ENCODE data around the gene MAT1A.

Gene MAT1A

GRCh38 chr10:80289451-80290287 is at the start of gene MAT1A:
MAT1A (minus strand) TSS chr10:80289658; CDS start chr10:80289423, 235 bp downstream.
- POLR2A ChIA-PET: no interaction called here
- H3K4me1 ChIP-seq (ENCODE audit: control insufficient read depth, insufficient read depth, low read length): no peaks in the 10 kb centered on the region
- H3K4me3 ChIP-seq (ENCODE audit: low read depth, low read length): no peak within 1 kb of the TSS
- H3K27ac ChIP-seq (ENCODE audit: extremely low read depth, low read depth, low read length): no peak within 1 kb of the TSS; the same call in 1 of the 2 replicates
- H3K36me3 ChIP-seq (ENCODE audit: control insufficient read depth in 2 of 2, insufficient read depth in 1 of 2, low read length in 2 of 2): no peaks in the 10 kb centered on the region
- CTCF ChIA-PET: interaction anchor here (0.7 to 1.1 kb wide), 4 partner anchors 9 to 146 kb away, joined by 3 to 4 read pairs (median 4); no protein-coding TSS in a partner anchor
- no peaks in the 10 kb centered on the region for H3K9me3 ChIP-seq (ENCODE audit: control insufficient read depth, insufficient read depth, low read depth, low read length)
- TF ChIP-seq ZNF510 (tag by site-specific recombination; IDR thresholded peaks at IDR 0.05; ENCODE audit: insufficient replicate concordance): no peak
- TF ChIP-seq KLF10 (tag by site-specific recombination; IDR thresholded peaks at IDR 0.05): no peak
- 0 out of 2 replicates have a peak, but pooled peaks have one; percentile 30 for TF ChIP-seq TRIM28 (IDR thresholded peaks at IDR 0.05; ENCODE audit: borderline replicate concordance, low read length)
- TF ChIP-seq ZNF777 (tag by site-specific recombination; IDR thresholded peaks at IDR 0.05; ENCODE audit: borderline replicate concordance): no peak
- TF ChIP-seq ZIC2 (tag by site-specific recombination; IDR thresholded peaks at IDR 0.05): peak; percentile 38; the same call in 1 of the 2 replicates
- TF ChIP-seq, protein P1, sequence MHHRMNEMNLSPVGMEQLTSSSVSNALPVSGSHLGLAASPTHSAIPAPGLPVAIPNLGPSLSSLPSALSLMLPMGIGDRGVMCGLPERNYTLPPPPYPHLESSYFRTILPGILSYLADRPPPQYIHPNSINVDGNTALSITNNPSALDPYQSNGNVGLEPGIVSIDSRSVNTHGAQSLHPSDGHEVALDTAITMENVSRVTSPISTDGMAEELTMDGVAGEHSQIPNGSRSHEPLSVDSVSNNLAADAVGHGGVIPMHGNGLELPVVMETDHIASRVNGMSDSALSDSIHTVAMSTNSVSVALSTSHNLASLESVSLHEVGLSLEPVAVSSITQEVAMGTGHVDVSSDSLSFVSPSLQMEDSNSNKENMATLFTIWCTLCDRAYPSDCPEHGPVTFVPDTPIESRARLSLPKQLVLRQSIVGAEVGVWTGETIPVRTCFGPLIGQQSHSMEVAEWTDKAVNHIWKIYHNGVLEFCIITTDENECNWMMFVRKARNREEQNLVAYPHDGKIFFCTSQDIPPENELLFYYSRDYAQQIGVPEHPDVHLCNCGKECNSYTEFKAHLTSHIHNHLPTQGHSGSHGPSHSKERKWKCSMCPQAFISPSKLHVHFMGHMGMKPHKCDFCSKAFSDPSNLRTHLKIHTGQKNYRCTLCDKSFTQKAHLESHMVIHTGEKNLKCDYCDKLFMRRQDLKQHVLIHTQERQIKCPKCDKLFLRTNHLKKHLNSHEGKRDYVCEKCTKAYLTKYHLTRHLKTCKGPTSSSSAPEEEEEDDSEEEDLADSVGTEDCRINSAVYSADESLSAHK (tag by site-specific recombination; IDR thresholded peaks at IDR 0.05): no peak
- TF ChIP-seq ZNF830 (tag by site-specific recombination; IDR thresholded peaks at IDR 0.05; ENCODE audit: low read depth): no peak
- no peak for TF ChIP-seq ZNF223 (tag by site-specific recombination; IDR thresholded peaks at IDR 0.05)
- TF ChIP-seq ZBTB44 (tag by site-specific recombination; IDR thresholded peaks at IDR 0.05): no peak
- TF ChIP-seq KLF9 (tag by site-specific recombination; IDR thresholded peaks at IDR 0.05; ENCODE audit: low read depth): no peak
- TF ChIP-seq HOXC10 (CRISPR knock-in tag; IDR thresholded peaks at IDR 0.05): no peak
- no peak for TF ChIP-seq ZNF658 (tag by site-specific recombination; IDR thresholded peaks at IDR 0.05)
- peak; percentile 55 for TF ChIP-seq ZNF366 (tag by site-specific recombination; conservative IDR thresholded peaks at IDR 0.05)
- no peak for TF ChIP-seq ZNF221 (tag by site-specific recombination; IDR thresholded peaks at IDR 0.05; ENCODE audit: borderline replicate concordance)
- no peak for TF ChIP-seq ZNF558 (tag by site-specific recombination; IDR thresholded peaks at IDR 0.05)
- TF ChIP-seq ZNF169 (tag by site-specific recombination; IDR thresholded peaks at IDR 0.05): no peak
- TF ChIP-seq ZNF341 (tag by site-specific recombination; IDR thresholded peaks at IDR 0.05; ENCODE audit: low read depth): peak; percentile 67
- TF ChIP-seq ZNF335 (tag by site-specific recombination; conservative IDR thresholded peaks at IDR 0.05): peak; percentile 26; the same call in 1 of the 2 replicates
- TF ChIP-seq, protein P2, sequence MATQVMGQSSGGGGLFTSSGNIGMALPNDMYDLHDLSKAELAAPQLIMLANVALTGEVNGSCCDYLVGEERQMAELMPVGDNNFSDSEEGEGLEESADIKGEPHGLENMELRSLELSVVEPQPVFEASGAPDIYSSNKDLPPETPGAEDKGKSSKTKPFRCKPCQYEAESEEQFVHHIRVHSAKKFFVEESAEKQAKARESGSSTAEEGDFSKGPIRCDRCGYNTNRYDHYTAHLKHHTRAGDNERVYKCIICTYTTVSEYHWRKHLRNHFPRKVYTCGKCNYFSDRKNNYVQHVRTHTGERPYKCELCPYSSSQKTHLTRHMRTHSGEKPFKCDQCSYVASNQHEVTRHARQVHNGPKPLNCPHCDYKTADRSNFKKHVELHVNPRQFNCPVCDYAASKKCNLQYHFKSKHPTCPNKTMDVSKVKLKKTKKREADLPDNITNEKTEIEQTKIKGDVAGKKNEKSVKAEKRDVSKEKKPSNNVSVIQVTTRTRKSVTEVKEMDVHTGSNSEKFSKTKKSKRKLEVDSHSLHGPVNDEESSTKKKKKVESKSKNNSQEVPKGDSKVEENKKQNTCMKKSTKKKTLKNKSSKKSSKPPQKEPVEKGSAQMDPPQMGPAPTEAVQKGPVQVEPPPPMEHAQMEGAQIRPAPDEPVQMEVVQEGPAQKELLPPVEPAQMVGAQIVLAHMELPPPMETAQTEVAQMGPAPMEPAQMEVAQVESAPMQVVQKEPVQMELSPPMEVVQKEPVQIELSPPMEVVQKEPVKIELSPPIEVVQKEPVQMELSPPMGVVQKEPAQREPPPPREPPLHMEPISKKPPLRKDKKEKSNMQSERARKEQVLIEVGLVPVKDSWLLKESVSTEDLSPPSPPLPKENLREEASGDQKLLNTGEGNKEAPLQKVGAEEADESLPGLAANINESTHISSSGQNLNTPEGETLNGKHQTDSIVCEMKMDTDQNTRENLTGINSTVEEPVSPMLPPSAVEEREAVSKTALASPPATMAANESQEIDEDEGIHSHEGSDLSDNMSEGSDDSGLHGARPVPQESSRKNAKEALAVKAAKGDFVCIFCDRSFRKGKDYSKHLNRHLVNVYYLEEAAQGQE (tag by site-specific recombination; IDR thresholded peaks at IDR 0.05): 0 out of 2 replicates have a peak, but pooled peaks have one; percentile 36
- TF ChIP-seq ZNF132 (tag by site-specific recombination; IDR thresholded peaks at IDR 0.05; ENCODE audit: borderline replicate concordance): no peak
- TF ChIP-seq SCRT2 (tag by site-specific recombination; IDR thresholded peaks at IDR 0.05): peak; percentile 49
- no peak for TF ChIP-seq YY2 (tag by site-specific recombination; IDR thresholded peaks at IDR 0.05)
- TF ChIP-seq, protein P3, sequence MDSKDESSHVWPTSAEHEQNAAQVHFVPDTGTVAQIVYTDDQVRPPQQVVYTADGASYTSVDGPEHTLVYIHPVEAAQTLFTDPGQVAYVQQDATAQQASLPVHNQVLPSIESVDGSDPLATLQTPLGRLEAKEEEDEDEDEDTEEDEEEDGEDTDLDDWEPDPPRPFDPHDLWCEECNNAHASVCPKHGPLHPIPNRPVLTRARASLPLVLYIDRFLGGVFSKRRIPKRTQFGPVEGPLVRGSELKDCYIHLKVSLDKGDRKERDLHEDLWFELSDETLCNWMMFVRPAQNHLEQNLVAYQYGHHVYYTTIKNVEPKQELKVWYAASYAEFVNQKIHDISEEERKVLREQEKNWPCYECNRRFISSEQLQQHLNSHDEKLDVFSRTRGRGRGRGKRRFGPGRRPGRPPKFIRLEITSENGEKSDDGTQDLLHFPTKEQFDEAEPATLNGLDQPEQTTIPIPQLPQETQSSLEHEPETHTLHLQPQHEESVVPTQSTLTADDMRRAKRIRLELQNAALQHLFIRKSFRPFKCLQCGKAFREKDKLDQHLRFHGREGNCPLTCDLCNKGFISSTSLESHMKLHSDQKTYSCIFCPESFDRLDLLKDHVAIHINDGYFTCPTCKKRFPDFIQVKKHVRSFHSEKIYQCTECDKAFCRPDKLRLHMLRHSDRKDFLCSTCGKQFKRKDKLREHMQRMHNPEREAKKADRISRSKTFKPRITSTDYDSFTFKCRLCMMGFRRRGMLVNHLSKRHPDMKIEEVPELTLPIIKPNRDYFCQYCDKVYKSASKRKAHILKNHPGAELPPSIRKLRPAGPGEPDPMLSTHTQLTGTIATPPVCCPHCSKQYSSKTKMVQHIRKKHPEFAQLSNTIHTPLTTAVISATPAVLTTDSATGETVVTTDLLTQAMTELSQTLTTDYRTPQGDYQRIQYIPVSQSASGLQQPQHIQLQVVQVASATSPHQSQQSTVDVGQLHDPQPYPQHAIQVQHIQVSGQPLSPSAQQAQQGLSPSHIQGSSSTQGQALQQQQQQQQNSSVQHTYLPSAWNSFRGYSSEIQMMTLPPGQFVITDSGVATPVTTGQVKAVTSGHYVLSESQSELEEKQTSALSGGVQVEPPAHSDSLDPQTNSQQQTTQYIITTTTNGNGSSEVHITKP (tag by site-specific recombination; IDR thresholded peaks at IDR 0.05): peak; percentile 99
- TF ChIP-seq PRDM6 (tag by site-specific recombination; IDR thresholded peaks at IDR 0.05): no peak

Measured in HEK293 (cell line).